HepG2 (cell line): ENCODE results near the gene ZNFX1. TPM values are rescaled to one million over a fixed set of nuclear protein-coding genes. Genes with fewer than 3 reads are reported as not detected.

Source experiments
- HNRNPK ChIP-seq: fragments of 200-400 bp; formaldehyde crosslinking; IDR thresholded peaks from 2 replicates; pipeline ENCODE4 v1.6.1; 2018; ENCODE audit warnings: low read length, low read depth, moderate library complexity, mild to moderate bottlenecking; ENCODE audit not compliant: poor library complexity, severe bottlenecking
- MED1 ChIP-seq: sonication (generic); formaldehyde crosslinking; IDR thresholded peaks from 2 replicates; pipeline ENCODE4 v1.4.0; 2020; ENCODE audit warnings: missing genetic modification reagents
- MTF2 ChIP-seq: sonication (generic); formaldehyde crosslinking; IDR thresholded peaks from 2 replicates; pipeline ENCODE4 v1.5.0; 2020; ENCODE audit warnings: missing genetic modification reagents, borderline replicate concordance
- PAWR ChIP-seq: sonication (generic); formaldehyde crosslinking; IDR thresholded peaks from 2 replicates; pipeline ENCODE4 v1.4.0; 2020; ENCODE audit warnings: missing genetic modification reagents, mild to moderate bottlenecking, borderline replicate concordance
- TBX2 ChIP-seq: sonication (generic); formaldehyde crosslinking; IDR thresholded peaks from 2 replicates; pipeline ENCODE4 v1.5.0; 2020; ENCODE audit warnings: missing genetic modification reagents, mild to moderate bottlenecking, borderline replicate concordance
- TEAD3 ChIP-seq: optimal IDR thresholded peaks from 2 replicates; pipeline ENCODE3; 2016; ENCODE audit warnings: borderline replicate concordance
- ZC3H4 ChIP-seq: sonication (generic); formaldehyde crosslinking; IDR thresholded peaks from 2 replicates; pipeline ENCODE4 v1.4.0; 2020; ENCODE audit warnings: missing genetic modification reagents, borderline replicate concordance
- ZFP1 ChIP-seq: IDR thresholded peaks from 2 replicates; pipeline ENCODE4 v1.6.1; 2016
- ZFYVE20 ChIP-seq: sonication (generic); formaldehyde crosslinking; IDR thresholded peaks from 2 replicates; pipeline ENCODE4 v1.8.0; 2023; ENCODE audit warnings: low read depth, mild to moderate bottlenecking, moderate library complexity, missing genetic modification reagents, borderline replicate concordance
- ZNF230 ChIP-seq: sonication (generic); formaldehyde crosslinking; IDR thresholded peaks from 2 replicates; pipeline ENCODE4 v1.4.0; 2020; ENCODE audit warnings: mild to moderate bottlenecking, missing genetic modification reagents
- ZNF337 ChIP-seq: sonication (generic); formaldehyde crosslinking; IDR thresholded peaks from 2 replicates; pipeline ENCODE4 v1.5.1; 2020; ENCODE audit warnings: missing genetic modification reagents, low read depth, mild to moderate bottlenecking, borderline replicate concordance
- ZNF382 ChIP-seq: sonication (generic); formaldehyde crosslinking; IDR thresholded peaks from 2 replicates; pipeline ENCODE4 v1.5.0; 2020; ENCODE audit warnings: missing genetic modification reagents, mild to moderate bottlenecking, borderline replicate concordance
- ZNF619 ChIP-seq: sonication (generic); formaldehyde crosslinking; IDR thresholded peaks from 2 replicates; pipeline ENCODE4 v1.4.0; 2020; ENCODE audit warnings: mild to moderate bottlenecking, missing genetic modification reagents
- ZNF644 ChIP-seq: IDR thresholded peaks from 2 replicates; pipeline ENCODE4 v1.6.1; 2016; ENCODE audit warnings: low read depth
- ZNF652 ChIP-seq: IDR thresholded peaks from 2 replicates; pipeline ENCODE4 v1.6.1; 2016; ENCODE audit warnings: low read depth, borderline replicate concordance
- ZNF672 ChIP-seq: sonication (generic); formaldehyde crosslinking; IDR thresholded peaks from 2 replicates; pipeline ENCODE4 v1.8.1; 2022; ENCODE audit warnings: missing genetic modification reagents
- ZNF709 ChIP-seq: sonication (generic); formaldehyde crosslinking; IDR thresholded peaks from 2 replicates; pipeline ENCODE4 v1.5.0; 2020; ENCODE audit warnings: mild to moderate bottlenecking, missing genetic modification reagents
- ZSCAN31 ChIP-seq: sonication (generic); formaldehyde crosslinking; IDR thresholded peaks from 2 replicates; pipeline ENCODE4 v1.5.0; 2020; ENCODE audit warnings: low read depth, mild to moderate bottlenecking, missing genetic modification reagents
- polyA plus RNA-seq, 8 experiments: library from polyadenylated mRNA; depleted of rRNA in 3 of 8; stranded (reverse) in 7 of 8; unstranded in 1 of 8; fragments of >200 nt; fragmentation: Illumina TruSeq in 4 of 8; extraction: Trizol in 4 of 8; gene quantifications; 2 replicates each; pipeline versions ENCODE4 v1.2.1 to v1.2.3, GENCODE V29; 2011 to 2016; ENCODE audit warnings: low read depth in 4 of 8, missing spikeins in 1 of 8, mixed read lengths in 1 of 8; ENCODE audit not compliant: insufficient read depth in 1 of 8
- total RNA-seq, 5 experiments: library from RNA; depleted of rRNA; stranded (reverse); fragments of >200 nt; fragmentation: Illumina TruSeq; extraction: Trizol; gene quantifications; 2 replicates each; pipeline ENCODE4 v1.2.3, GENCODE V29; 2016; ENCODE audit warnings: low read depth in 1 of 5
- TF ChIP-seq, protein P1 (sequence below): IDR thresholded peaks from 2 replicates; pipeline ENCODE4 v1.6.1; 2016; ENCODE audit warnings: missing biosample characterization, missing genetic modification reagents, low read depth
- TF ChIP-seq, protein P2 (sequence below): sonication (generic); formaldehyde crosslinking; IDR thresholded peaks from 2 replicates; pipeline ENCODE4 v1.5.1; 2020; ENCODE audit warnings: mild to moderate bottlenecking, missing genetic modification reagents, borderline replicate concordance
- TF ChIP-seq, protein P3 (sequence below): sonication (generic); formaldehyde crosslinking; IDR thresholded peaks from 2 replicates; pipeline ENCODE4 v1.4.0; 2020; ENCODE audit warnings: missing genetic modification reagents

The ZNFX1 gene
- total and polyA plus RNA-seq, 2 of the 13 experiments (the other 11 are each of a cell fraction or from before 2014, with no cell fraction given) = 2.9 to 11.1 TPM

DNA sequence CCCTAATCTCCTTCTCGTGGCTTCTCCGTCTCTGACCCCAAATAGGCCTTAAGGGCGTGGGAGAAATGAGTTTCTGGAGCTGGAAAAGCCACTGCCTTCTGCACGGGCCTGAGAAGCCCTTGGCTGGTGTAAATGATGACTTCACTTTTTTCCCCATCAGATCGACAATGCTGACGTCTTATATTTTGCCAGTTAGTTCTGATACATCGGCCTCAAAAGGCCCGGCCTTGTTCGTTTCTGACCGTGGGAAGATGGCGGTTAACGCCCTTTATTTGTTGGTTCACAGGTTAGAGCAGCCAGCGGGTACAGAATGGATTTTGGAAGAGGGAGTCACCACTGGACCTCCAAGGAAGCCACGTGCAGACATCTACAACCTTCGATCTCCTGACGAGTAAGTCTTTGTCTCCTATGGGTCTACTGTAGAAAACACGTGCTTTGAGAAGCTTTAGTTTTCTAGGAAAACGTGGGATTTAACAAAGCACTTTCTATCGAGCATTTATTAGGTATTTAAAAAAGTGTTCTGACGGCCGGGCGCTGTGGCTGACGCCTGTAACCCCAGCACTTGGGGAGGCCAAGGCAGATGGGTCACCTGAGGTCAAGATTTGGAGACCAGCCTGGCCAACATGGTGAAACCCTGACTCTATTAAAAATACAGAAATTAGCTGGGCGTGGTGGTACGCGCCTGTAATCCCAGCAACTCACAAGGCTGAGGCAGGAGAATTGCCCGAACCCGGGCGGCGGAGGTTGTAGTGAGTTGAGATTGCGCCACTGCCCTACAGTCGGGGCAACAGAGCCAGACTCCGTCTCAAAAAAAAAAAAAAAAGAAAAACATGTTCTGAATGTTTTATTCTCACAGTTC, 1.2 kb upstream of the ZNFX1 start (continued):
- TF ChIP-seq ZFYVE20 (CRISPR knock-in tag) = no peak; the same call in 1 of the 2 replicates
- no peak for TF ChIP-seq ZNF644 (CRISPR knock-in tag)
- TF ChIP-seq ZNF619 (CRISPR knock-in tag) = no peak; the same call in 1 of the 2 replicates
- TF ChIP-seq ZFP1 (CRISPR knock-in tag) = no peak
- no peak for TF ChIP-seq TBX2 (CRISPR knock-in tag)
- no peak for TF ChIP-seq MTF2 (CRISPR knock-in tag)
- TF ChIP-seq ZNF709 (CRISPR knock-in tag) = no peak
- TF ChIP-seq TEAD3 (CRISPR knock-in tag) = no peak
- TF ChIP-seq ZC3H4 (CRISPR knock-in tag) = peak; percentile 84; the same call in 1 of the 2 replicates
- TF ChIP-seq ZNF382 (CRISPR knock-in tag) = no peak
- no peak; the same call in 1 of the 2 replicates for TF ChIP-seq MED1 (CRISPR knock-in tag)
- no peak for TF ChIP-seq ZNF337 (CRISPR knock-in tag)
- TF ChIP-seq ZNF652 (CRISPR knock-in tag) = no peak
- no peak for TF ChIP-seq HNRNPK
- TF ChIP-seq ZSCAN31 (CRISPR knock-in tag) = no peak
- TF ChIP-seq, protein P1, sequence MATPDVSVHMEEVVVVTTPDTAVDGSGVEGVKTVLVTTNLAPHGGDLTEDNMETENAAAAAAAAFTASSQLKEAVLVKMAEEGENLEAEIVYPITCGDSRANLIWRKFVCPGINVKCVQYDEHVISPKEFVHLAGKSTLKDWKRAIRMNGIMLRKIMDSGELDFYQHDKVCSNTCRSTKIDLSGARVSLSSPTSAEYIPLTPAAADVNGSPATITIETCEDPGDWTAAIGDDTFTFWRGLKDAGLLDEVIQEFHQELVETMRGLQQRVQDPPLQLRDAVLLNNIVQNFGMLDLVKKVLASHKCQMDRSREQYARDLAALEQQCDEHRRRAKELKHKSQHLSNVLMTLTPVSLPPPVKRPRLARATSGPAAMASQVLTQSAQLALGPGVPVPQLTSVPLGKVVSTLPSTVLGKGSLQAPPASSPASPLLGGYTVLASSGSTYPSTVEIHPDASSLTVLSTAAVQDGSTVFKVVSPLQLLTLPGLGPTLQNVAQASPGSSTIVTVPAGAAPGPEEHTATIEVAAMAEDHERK = no peak
- TF ChIP-seq, protein P2, sequence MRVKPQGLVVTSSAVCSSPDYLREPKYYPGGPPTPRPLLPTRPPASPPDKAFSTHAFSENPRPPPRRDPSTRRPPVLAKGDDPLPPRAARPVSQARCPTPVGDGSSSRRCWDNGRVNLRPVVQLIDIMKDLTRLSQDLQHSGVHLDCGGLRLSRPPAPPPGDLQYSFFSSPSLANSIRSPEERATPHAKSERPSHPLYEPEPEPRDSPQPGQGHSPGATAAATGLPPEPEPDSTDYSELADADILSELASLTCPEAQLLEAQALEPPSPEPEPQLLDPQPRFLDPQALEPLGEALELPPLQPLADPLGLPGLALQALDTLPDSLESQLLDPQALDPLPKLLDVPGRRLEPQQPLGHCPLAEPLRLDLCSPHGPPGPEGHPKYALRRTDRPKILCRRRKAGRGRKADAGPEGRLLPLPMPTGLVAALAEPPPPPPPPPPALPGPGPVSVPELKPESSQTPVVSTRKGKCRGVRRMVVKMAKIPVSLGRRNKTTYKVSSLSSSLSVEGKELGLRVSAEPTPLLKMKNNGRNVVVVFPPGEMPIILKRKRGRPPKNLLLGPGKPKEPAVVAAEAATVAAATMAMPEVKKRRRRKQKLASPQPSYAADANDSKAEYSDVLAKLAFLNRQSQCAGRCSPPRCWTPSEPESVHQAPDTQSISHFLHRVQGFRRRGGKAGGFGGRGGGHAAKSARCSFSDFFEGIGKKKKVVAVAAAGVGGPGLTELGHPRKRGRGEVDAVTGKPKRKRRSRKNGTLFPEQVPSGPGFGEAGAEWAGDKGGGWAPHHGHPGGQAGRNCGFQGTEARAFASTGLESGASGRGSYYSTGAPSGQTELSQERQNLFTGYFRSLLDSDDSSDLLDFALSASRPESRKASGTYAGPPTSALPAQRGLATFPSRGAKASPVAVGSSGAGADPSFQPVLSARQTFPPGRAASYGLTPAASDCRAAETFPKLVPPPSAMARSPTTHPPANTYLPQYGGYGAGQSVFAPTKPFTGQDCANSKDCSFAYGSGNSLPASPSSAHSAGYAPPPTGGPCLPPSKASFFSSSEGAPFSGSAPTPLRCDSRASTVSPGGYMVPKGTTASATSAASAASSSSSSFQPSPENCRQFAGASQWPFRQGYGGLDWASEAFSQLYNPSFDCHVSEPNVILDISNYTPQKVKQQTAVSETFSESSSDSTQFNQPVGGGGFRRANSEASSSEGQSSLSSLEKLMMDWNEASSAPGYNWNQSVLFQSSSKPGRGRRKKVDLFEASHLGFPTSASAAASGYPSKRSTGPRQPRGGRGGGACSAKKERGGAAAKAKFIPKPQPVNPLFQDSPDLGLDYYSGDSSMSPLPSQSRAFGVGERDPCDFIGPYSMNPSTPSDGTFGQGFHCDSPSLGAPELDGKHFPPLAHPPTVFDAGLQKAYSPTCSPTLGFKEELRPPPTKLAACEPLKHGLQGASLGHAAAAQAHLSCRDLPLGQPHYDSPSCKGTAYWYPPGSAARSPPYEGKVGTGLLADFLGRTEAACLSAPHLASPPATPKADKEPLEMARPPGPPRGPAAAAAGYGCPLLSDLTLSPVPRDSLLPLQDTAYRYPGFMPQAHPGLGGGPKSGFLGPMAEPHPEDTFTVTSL (CRISPR knock-in tag) = 0 out of 2 replicates have a peak, but pooled peaks have one; percentile 40
- no peak for TF ChIP-seq ZNF230
- peak; percentile 61; the same call in 1 of the 2 replicates for TF ChIP-seq PAWR (CRISPR knock-in tag)
- TF ChIP-seq, protein P3, sequence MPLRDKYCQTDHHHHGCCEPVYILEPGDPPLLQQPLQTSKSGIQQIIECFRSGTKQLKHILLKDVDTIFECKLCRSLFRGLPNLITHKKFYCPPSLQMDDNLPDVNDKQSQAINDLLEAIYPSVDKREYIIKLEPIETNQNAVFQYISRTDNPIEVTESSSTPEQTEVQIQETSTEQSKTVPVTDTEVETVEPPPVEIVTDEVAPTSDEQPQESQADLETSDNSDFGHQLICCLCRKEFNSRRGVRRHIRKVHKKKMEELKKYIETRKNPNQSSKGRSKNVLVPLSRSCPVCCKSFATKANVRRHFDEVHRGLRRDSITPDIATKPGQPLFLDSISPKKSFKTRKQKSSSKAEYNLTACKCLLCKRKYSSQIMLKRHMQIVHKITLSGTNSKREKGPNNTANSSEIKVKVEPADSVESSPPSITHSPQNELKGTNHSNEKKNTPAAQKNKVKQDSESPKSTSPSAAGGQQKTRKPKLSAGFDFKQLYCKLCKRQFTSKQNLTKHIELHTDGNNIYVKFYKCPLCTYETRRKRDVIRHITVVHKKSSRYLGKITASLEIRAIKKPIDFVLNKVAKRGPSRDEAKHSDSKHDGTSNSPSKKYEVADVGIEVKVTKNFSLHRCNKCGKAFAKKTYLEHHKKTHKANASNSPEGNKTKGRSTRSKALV = no peak; the same call in none of the 2 replicates
- no peak for TF ChIP-seq ZNF672 (CRISPR knock-in tag)
